Inflammatory macrophage treated with lipopolysaccharide for 4 hours (primary cell): Measurements from ENCODE around the gene SDHAF2.
"Not testable (repeated sequence)": the region's sequence is repeated elsewhere in the genome, so short reads cannot be mapped to it uniquely, and the experiment has no call there.

Experiments used
- DNase-seq: peaks from one replicate; pipeline ENCODE4 v3.0.0-alpha.2; 2020

SDHAF2 gene

DNA sequence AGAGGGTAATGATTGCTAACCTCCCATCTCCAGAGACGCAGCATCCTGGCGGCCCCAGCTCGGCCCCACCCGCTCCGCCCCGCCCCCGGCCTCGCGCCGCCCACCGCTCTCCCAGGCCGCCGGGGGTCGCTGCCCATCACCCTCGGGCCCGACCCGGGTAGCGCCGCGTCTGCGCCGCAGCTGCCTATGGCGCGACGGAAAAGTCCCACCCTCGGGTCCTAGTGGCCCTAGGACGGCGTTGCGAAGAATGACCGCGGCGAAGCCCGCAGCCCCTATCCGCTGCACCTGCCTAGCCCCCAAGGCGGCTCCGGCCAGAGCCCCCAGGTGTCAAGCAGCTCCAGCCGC, 606 bp upstream of the SDHAF2 start:
- peak; percentile 50 for DNase-seq

- not testable (repeated sequence) for DNase-seq
These were observed 915 bp downstream of the SDHAF2 start for GRCh38 chr11:61430839-61431238.

DNA sequence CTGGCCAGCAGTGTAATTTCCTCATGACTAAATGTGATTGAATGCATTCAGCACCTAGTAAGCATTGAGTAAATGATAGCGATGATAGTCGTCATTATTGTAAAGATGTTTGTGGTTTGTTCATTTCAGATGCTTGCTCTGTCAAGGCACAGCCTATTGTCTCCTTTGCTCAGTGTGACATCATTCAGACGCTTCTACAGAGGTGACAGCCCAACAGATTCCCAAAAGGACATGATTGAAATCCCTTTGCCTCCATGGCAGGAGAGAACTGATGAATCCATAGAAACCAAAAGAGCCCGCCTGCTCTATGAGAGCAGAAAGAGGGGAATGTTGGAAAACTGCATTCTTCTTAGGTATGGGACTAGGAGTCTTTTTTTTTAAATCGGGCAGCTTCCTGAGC, 7.6 kb downstream of the SDHAF2 start:
- DNase-seq, result no peak

- no peak for DNase-seq
These were observed 9.7 kb downstream of the SDHAF2 start for GRCh38 chr11:61439615-61440014.

DNA sequence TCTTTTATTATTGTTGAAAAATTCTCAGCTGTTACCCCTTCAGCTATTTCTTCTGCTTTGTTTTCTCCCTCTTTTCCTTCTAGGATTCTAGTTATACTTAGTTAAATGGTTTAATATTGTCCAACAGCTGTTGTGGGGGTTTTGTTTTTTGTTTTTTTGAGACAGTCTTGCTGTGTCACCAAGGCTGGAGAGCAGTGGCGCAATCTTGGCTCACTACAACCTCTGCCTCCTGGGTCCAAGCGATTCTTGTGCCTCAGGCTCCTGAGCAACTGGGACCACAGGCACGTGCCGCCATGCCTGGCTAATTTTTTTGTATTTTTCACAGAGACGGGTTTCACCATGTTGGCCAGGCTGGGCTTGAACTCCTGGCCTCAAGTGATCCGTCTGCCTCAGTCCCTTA, 12.7 kb downstream of the SDHAF2 start:
- no peak for DNase-seq

- DNase-seq, result no peak
These were observed 15.6 kb downstream of the SDHAF2 start for GRCh38 chr11:61445516-61445915.

DNA sequence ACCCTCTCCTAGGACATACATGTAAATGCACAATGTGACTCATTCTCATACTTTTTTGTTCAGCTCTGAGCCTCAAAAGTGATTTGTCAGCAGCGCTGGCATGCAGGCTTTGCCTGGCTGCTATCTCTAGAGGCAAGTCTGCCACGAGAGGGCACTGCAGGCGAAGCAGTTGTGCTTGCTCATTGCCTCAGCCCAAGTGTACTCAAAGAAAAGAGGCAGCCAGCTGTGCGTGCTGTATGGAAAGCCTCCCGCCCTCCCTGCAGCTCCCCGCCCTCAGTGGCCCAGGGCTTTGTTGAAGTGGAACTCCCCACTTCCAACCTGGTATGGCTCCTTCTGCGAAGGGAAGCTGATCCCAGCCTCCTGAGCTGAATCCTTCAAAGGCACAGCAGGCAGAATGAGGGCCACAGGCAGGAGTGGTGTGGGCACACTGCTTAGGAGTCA, 16.3 kb downstream of the SDHAF2 start:
- DNase-seq, result peak; percentile 86

DNA sequence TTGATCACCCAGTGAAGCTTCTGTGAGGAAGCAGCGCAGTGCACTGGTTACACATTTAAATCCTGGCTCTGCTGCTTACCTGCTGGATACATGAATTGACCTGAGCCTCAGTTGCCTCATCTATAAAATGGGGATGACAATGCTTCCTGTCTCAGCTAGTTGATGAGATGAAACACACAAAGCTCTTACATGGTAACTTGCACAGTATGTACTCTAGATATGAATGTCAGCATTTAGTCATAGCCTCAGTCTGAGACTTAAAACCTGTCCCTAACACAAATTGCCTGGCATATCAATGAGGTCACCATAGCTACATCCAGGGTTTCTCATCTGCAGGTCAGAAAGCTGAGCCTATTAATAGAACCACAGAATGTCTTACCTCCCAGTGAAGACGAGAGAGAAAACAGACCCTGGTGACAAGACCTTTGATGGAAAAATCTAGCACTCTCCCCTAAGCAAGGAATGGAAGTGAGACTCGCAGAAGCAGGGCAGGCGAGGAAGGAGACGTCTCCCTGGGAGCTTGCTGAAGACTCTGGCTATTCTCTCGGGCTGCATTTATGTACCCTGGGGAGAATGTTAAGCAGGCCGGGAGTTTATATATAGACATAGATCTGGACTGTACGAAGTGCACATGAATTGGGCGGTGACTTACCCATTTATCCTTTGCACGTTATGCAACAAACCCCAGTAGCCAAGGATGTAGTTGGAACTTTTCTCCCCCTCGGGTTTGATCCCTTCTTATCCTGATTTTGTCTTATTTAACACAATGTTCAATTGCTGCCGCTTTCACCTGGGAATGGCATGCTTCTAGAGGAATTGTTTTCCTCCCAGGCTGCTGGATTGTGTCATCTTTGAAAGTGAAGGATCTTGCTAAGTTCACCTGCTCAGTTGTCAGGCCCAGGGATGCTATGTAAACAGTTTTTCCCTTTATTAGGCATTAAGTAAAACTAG, 18.0 kb downstream of the SDHAF2 start:
- DNase-seq, result no peak

DNA sequence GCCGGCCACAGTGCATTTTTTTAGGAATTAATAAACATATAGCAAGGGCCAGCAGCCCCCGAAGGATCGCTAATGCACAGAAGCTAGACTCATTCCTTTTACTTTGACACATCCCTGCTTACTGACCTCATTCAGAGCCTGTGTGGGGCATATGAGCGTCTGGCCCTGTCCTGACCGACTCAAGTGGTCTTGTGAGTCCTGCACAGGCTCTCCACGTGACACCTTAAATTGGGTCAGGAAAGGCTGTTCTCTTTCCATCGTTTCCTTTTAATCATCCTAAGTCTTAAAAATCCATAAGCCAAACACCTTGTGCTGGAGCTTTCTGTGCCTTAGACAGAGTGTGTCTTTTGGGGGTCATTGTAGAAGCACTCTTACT, 18.6 kb downstream of the SDHAF2 start:
- DNase-seq, result no peak

GRCh38 chr11:61452825-61453224, 22.9 kb downstream of the SDHAF2 start:
- DNase-seq, result no peak

DNA sequence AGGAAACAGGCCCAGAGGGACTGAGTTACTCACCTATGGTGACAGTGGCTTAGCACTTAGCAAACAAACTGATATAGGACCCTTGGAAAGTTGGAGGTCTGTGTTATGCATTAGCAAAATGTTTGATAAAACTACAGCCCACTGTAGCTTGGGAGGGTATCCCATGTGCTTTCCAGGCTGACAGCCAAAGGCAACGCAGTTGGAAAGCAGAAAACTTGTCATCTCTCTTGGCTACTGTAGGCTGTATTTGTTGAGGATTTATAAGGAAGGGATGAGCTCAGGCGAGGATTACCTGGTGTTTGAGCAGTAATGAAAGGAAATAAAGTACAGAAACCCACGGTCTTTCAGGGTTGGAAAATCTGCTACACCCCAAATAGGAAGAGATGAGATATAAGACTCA, 23.8 kb downstream of the SDHAF2 start:
- no peak for DNase-seq

DNA sequence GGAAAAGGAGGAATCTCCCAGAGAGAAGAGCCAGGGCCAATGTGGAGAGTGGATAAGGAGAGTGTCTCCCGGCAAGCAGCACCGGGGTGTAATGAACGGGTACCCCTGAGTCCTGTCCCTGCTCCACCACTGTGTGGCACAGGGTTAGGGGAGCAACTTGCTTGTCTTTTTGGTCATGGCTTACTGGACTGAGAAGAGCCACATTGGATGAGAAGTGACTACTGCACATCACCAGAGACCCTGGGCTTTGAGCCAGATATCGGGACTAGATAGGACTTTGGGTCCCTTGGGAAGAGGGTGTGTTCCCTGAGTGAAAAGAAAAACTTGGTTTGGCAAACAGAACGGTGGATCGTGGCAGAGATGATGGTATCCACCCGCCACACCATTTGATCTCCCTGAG, 24.6 kb downstream of the SDHAF2 start:
- DNase-seq, result no peak

DNA sequence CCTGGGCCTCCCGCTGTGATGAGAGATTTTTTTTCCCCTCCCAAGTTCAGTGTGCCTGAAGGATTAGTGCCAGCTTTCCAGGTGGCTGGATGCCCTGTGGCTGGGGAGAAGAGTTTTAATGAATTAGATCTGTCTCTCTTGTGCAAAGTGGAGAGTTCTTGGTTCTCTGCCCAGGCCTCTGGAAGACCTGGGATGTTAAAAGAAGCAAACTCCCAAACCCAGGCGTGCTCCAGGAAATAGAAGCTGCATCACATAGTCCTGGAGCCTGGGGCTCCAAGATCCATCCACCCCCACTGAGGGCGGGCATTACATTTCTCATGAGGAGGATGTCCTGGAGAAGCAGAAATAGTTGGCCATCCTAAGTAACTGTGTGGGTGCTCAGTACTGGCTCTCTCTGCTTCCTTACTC, 30.6 kb downstream of the SDHAF2 start:
- DNase-seq, result no peak

- DNase-seq, result no peak
These were observed 31.1 kb downstream of the SDHAF2 start for GRCh38 chr11:61460986-61461385.

DNA sequence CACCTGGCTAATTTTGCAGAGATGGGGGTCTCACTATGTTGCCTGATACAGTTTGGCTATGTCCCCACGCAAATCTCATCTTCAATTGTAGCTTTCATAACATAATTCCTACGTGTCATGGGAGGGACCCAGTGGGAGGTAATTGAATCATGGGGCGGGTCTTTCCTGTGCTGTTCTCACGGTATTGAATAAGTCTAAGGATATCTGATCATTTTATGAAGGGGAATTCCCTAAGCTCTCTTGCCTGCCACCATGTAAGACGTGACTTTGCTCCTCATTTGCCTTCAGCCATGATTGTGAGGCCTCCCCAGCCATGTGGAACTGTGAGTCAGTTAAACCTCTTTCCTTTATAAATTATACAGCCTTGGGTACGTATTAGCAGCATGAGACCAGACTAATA, 37.7 kb downstream of the SDHAF2 start:
- not testable (repeated sequence) for DNase-seq

- DNase-seq, result no peak
These were observed 38.1 kb downstream of the SDHAF2 start for GRCh38 chr11:61468002-61468401.

- no peak for DNase-seq
These were observed 42.4 kb downstream of the SDHAF2 start for GRCh38 chr11:61472282-61472681.

GRCh38 chr11:61472868-61473267, 42.9 kb downstream of the SDHAF2 start:
- no peak for DNase-seq

DNA sequence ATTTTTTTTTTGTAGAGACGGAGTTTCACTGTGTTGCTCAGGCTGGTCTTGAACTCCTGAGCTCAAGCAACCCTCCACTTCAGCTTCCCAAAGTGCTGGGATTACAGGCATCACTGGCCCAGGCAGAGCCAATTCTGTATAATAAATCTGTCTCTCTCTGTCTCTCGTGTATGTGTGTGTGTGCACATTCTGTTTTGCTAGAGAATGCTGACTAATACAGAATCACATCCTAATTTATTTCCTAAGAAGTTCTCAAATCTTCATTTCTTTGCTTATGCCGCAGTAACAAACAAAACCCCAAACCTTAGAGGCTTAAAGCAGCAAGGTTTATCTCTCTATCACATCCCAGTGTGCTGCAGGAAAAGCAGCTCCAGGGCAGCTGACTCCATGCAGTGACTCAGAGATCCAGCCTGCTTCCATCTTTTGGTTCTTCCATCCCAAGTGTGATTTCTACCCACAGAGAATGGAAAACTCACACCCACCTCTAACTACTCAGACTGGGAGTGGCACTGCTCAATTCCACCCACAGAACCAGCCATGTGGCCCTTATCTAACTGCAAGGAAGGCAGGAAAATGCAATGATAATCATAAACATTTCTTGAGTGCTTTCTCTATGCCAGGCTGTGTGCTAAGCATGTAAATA, 43.6 kb downstream of the SDHAF2 start:
- DNase-seq, result no peak

- no peak for DNase-seq
These were observed 44.2 kb downstream of the SDHAF2 start for GRCh38 chr11:61474013-61474643.

- DNase-seq, result no peak
These were observed 45.5 kb downstream of the SDHAF2 start for GRCh38 chr11:61475433-61475832.

- DNase-seq, result peak; percentile 48
These were observed 46.4 kb downstream of the SDHAF2 start for GRCh38 chr11:61476371-61476770.

DNA sequence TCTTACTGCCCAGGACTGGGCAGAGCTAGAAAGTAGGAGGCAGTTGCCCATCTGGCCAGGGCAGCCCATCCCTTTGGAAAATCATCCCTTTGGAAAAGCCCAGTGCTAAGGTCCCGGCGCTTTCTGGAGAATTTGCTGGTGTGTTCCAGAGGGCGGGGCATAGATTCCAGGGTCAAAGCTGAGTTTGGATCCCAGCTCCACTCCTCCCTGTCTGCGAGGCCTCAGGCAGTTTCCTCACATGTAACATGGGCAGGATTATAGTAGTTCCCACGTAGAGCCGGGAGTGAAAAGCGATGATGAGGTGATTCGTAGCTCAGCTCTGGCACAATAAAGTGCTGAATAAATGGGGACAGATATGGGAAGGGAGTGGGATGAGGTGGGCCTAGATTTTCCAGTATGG, 47.2 kb downstream of the SDHAF2 start:
- DNase-seq, result no peak

DNA sequence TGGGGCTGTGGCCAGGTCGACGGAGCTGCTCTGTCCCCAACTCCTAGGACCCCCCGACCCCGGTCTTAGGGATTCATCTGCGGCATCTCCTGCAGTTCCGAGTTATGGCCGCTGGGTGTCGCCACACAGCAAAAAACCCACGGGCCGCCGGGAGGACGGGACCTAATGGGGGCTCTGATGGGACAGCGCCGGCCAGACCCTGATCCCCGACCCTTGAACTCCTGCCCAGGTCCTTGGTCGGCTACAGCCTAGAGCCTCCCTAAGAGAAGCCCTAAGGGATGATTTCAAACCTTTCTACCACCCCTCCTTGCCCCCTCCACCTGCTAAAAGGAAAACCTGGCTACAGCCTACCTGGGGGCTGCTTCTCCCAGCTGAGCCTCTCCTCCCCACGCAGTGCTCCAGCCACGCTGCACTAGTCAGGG, 47.8 kb downstream of the SDHAF2 start:
- peak; percentile 13 for DNase-seq
